ENCODE data around the gene ACSS1. TPM values are rescaled to one million over a fixed set of nuclear protein-coding genes. Genes with fewer than 3 reads are reported as not detected.
A peak's percentile ranks its signal among the peaks of the same experiment; 100 is the strongest.

ACSS1 gene
- total and polyA plus RNA-seq, 12 donors, result 7.2 to 97.3 (median 16.9) TPM

DNA sequence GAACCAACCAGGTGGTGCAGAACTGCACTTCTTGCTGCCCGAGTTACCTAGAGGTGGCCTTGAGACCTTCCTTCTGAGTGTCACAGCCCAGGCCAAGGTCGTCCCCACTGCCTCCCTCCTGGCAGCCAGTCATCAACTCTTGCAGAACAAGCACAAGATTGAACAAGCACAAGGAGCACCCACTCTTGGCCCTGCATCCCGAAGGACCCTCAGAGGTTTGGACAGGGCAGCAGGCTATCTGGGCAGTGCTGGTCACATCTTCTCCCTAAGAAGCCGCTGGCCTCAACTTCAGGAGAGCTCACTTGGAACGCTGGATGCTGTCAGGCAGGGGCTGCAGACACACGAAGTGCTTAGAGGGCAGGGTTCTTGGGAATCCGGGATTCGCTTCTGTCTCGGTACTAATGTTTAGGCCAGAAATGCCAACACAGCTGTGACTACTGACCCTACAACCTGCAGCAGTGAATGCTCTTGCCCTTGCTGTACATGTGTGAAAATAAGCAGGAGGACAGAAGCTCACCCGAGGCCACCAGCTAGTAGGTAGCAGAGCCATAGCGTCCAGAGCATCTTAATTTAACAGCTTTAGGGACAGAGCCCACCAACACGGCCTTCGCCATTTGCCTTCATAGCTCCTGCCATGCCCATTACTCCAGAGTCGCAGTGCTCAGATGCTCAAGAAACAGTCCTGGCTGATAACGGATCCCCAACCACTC is 4.0 kb upstream of the ACSS1 start:
- TF ChIP-seq, protein P1, sequence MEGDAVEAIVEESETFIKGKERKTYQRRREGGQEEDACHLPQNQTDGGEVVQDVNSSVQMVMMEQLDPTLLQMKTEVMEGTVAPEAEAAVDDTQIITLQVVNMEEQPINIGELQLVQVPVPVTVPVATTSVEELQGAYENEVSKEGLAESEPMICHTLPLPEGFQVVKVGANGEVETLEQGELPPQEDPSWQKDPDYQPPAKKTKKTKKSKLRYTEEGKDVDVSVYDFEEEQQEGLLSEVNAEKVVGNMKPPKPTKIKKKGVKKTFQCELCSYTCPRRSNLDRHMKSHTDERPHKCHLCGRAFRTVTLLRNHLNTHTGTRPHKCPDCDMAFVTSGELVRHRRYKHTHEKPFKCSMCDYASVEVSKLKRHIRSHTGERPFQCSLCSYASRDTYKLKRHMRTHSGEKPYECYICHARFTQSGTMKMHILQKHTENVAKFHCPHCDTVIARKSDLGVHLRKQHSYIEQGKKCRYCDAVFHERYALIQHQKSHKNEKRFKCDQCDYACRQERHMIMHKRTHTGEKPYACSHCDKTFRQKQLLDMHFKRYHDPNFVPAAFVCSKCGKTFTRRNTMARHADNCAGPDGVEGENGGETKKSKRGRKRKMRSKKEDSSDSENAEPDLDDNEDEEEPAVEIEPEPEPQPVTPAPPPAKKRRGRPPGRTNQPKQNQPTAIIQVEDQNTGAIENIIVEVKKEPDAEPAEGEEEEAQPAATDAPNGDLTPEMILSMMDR (IDR thresholded peaks at IDR 0.05), result no peak
- TF ChIP-seq POLR2A (IDR thresholded peaks at IDR 0.05), result no peak
- intact Hi-C loops (cut with DNase I), result loop anchor here (2.0 to 10.0 kb wide), 2 partner anchors 67 to 333 kb away; partner anchors contain the start of gene ABHD12 (in 1 of the 2)
- no peaks in the 10 kb centered on the region for H3K9me3 ChIP-seq (replicated peaks in 1 of 3)
- DNase-seq, result peak in 2 of 7 donors; percentile 1 to 4
- no peaks in the 10 kb centered on the region for H3K36me3 ChIP-seq (replicated peaks in 1 of 2)
- 76 to 82% (median 80%) methylated on average over 8 to 15 of the region's 15 CpGs for WGBS, 4 donors
- H3K27ac ChIP-seq, result no peak overlapping the region
- H3K4me1 ChIP-seq (replicated peaks in 1 of 2), result peaks cover 8 to 13% of the 10 kb centered on the region in 2 donors
- H3K4me3 ChIP-seq, result no peak overlapping the region
- H3K27me3 ChIP-seq, result no peaks in the 10 kb centered on the region

DNA sequence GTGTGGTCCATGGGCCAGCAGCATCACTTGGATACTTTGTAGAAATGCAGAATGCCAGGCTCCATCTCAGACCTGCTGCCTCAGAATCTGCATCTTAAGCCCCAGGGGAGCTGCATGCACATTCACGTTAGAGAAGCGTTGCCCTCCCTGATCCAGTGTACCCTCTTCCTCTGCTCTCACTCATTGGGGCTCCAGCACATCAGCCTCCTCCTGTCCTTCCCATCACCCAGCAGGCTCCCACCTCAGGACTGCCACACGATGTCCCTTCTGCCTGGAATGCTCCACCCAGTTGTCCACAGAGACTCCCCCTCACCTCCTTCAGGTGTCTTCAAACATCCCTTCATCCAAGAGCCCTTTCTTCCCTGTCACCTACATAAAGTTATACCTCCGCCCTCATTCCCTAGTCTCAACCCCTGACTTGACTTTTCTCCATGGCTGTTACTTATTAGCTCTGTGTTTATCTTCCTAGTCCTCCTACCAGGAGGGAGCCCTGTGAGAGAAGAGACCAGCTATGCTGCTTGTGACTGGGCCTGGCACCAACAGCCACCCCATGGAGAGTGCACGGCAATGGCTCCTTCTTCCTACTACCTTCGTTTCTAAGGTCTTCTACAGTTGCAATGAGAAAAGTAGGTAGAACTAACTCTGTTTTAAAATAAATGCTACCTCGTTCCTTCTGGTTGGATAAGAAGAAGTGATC is 3.3 kb upstream of the ACSS1 start:
- intact Hi-C loops (cut with DNase I), result loop anchor here in 1 of 2 donors (10.0 kb wide), 1 partner anchor 334 kb away; the partner anchor contains the start of gene ABHD12
- H3K9me3 ChIP-seq (replicated peaks in 1 of 3), result no peaks in the 10 kb centered on the region
- no peaks in the 10 kb centered on the region for H3K27me3 ChIP-seq
- no peak overlapping the region for H3K4me3 ChIP-seq
- peaks cover 15 to 20% of the 10 kb centered on the region in 2 donors for H3K4me1 ChIP-seq (replicated peaks in 1 of 2)
- WGBS, 4 donors, result 74 to 84% (median 79%) methylated on average over 7 of the region's 7 CpGs
- peak in 2 of 7 donors; percentile 2 to 4 for DNase-seq
- no peaks in the 10 kb centered on the region for H3K36me3 ChIP-seq (replicated peaks in 1 of 2)
- H3K27ac ChIP-seq, result no peak overlapping the region
- no peak for TF ChIP-seq POLR2A (IDR thresholded peaks at IDR 0.05)
- TF ChIP-seq, protein P1 (IDR thresholded peaks at IDR 0.05), result no peak

DNA sequence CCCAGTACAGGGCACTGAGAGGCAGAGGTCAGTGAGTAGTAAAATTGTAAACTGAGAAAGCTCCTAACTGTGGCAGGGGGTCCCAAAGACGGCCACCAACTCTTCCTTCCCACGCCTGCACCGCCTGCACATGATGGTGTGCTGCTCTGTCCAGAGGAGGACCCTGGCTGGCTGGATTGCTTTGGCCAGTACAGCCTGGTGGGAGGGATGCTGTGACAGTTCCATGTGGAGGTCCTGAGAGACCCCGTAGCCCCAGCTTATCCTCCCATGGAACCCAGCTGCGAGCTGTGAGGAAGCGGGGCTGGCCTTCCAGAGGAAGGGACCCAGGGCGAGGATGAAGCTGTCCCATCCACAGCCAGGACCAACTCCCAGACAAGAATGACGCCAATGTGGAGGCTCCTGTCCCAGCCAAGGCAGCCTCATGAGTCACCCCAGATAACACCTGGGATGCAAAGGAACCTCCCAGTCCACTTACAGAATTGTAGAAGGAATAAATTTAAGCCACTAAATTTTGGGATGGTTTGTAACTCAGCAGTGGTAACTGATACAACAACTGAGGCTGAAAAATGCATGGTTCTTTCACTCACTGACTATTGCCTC is 2.0 kb upstream of the ACSS1 start:
- DNase-seq, result peak in 2 of 7 donors; percentile 8 to 12
- Histone ChIP-seq H3K27me3 (no peaks in the 10 kb centered on the region), H3K4me1 (replicated peaks in 1 of 2) (peaks cover 20 to 33% of the 10 kb centered on the region in 2 donors), H3K9me3 (replicated peaks in 1 of 3) (no peaks in the 10 kb centered on the region), H3K27ac (no peak overlapping the region), H3K36me3 (replicated peaks in 1 of 2) (no peaks in the 10 kb centered on the region), H3K4me3 (no peak overlapping the region)
- 81 to 87% (median 85%) methylated on average over 3 to 8 of the region's 8 CpGs for WGBS, 4 donors
- TF ChIP-seq, protein P1 (IDR thresholded peaks at IDR 0.05), result no peak
- no peak for TF ChIP-seq POLR2A (IDR thresholded peaks at IDR 0.05)
- intact Hi-C loops (cut with DNase I), result loop anchor here in 1 of 2 donors (10.0 kb wide), 1 partner anchor 335 kb away; the partner anchor contains the start of gene ABHD12
